ENCODE data around the gene KCNJ9.

The KCNJ9 gene

DNA sequence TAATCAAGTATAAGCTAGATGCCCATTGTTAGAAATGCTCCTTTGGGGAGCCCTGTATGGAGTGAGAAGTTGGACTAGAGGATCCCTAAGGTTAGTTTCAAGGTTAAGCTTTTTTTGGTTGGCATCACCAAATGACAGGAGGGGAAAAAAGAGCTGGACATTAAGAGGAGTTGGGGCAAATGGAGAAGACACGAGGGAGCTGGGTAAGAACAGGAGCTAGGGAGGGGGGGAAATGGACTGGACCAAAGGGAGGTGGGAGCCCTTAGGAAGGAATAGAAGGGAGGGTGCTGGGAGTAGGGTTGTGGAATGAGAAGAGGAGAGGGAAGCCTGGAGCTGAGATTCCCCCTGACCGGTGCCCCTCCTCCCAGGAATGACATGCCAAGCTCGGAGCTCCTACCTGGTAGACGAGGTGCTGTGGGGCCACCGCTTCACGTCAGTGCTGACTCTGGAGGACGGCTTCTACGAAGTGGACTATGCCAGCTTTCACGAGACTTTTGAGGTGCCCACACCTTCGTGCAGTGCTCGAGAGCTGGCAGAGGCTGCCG, 5.9 kb downstream of the KCNJ9 start:
- DNase-seq (ENCODE audit: low read depth, low spot score), result no peak

DNA sequence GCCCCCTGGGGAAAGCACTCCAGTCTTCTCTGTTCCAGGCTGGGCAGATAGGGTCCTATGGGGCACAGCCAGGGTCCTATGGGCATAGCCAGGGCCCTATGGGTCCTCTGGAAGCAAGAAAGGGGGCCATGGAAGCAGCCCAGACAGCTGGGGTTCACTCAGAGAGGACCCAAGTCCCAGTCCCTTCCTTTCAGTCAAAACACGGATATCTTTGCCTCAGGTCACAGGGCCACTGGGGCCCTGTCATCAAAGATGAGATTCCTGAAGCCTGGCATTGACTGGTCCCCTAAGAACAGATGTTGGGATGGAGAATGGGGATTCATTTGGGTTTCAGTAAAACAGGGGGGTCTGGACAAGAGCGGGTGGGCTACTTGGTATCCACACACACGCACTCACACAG, 8.5 kb downstream of the KCNJ9 start:
- DNase-seq (ENCODE audit: low read depth, low spot score), result no peak

DNA sequence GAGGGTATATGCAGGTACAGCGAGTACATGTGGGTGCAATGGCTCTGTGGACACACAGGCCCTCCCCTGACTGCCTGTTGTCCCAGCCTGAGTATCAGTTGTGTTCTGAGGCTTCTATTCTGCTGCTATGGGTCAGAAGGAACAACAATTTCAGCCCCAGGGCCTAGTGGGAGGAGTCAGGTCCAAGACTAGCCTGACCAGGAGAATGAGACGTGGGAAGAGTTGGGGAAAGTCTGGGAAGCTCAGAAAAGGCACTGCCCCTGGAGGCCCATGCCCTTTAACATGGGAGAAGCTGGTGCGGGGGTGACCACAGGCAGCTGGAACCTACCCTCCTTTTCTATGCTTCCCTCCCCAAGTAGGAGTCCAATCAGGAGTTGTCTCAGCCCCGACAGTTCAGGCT, 9.4 kb downstream of the KCNJ9 start:
- DNase-seq (ENCODE audit: low read depth, low spot score), result no peak

DNA sequence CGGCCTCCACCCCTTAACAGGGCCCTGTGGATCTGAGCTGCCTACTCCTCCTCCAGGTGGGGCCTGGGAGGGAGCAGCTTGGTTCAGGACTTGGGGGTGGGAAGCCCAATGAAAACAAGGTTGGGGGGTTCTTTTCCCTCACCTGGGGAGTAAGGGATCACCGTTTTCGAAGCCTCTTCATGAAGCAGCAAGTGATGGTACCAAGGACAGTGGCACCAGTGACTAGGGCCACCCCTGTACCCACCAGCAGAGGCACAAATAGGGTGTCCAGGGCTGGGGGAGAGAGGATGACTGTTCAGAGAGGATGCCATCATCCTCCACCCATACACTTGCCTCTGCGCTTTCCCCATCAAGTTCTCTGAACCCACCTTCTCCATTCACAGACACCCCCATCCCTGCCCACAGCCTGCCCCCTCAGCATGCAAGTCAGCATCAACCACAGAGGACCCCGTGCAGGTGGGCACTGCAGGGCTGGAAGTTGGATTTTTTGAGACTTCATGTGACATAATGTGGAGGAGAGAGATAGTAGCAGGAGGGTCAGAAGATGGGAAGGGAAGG, 10.4 kb downstream of the KCNJ9 start:
- no peak for DNase-seq (ENCODE audit: low read depth, low spot score)

DNA sequence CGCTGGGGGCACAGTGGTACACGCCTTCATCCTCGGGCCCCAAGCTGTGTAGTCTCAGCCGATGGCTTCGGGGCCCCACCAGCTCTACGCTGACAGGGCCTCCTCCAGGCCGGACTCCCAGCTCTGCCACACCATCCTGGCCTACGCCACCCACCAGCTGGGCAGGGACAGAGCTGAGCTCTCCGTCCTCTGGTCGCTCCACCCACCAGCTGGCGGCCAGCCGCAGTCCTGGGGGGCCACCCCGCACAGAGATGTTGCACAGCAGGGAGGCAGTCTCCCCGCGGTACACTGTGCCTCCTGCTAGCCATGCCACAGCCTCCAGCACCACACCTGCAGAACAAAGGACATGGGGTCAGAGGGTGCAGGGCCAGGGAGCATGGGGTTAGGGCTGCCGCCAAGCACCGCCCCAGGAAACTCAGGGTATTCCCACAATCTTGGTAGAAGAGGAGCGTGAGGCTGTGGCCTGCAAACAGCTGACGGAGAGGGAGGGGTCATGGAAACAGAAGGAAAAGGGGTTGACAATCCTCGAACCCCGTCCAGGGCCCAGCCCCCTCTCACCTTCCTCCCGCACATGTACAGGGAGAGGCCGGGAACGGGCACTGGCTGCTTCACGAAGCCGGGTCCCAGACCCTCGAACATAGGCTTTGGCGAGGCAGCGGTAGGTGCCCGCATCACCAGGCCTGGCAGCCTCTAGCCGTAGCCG, 11.2 kb downstream of the KCNJ9 start:
- no peak for DNase-seq (ENCODE audit: low read depth, low spot score)

DNA sequence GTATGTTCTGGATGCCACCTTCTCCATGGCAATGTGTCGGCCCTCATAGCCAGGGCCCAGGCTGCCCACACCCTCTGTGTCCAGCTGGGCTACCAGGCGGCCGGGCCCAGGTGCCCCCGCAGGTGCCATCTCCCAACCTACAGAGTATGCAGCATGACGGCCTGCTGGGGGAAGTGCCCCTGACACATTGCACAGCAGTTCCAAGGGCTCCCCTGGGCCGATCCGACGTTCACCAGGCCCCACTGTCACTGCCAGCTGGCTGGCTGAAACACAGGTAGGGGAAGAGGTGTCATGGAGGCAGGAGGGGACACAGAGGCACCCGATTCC, 11.7 kb downstream of the KCNJ9 start:
- no peak for DNase-seq (ENCODE audit: low read depth, low spot score)

DNA sequence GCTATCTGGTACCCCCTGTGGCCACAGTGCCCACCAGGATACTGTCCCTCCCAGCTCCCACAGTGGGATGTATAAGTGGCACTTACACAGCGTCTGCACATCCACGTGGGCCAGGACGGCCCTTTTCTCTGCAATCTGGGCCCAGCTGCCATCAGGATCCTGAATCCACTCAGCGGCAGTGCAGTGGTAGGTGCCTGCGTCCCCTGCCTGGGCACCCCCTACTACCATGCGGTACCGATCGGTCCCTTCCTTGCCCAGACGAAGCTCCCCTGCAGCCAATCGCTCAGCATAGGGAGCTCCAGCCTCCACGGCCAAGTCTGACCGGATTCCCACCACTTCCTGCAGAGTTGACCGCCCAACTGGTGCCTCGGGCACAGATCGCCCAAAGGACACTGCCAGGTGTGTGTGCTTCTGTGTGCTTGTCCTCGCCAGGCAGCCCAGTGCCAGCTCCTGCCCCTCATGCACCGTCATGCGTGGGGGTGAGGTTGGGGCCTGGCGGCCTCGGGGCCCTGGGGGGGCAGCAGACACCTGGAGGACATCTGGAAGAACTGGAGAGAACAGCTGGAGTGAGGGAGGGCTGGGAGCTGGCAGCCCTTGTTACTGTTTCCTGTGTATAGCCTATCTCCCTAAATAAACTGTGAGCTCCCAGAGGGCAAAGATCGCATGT, 12.4 kb downstream of the KCNJ9 start:
- no peak for DNase-seq (ENCODE audit: low read depth, low spot score)

DNA sequence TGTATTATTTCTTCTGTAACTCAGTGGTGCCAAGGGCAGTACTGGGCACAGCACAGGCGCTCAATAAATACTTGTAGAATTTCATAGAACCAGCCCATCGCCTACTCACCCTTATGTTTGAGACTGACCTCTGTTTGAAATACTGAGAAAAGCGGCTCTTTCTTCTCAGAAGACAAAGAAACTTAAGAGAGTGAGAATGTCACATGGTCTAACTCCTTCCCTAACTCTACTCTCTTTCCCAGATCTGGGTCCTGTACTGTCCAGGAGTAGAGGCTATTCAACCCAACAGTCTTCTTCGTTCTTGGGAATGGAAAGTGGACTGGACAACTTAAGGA, 12.9 kb downstream of the KCNJ9 start:
- DNase-seq (ENCODE audit: low read depth, low spot score), result no peak

DNA sequence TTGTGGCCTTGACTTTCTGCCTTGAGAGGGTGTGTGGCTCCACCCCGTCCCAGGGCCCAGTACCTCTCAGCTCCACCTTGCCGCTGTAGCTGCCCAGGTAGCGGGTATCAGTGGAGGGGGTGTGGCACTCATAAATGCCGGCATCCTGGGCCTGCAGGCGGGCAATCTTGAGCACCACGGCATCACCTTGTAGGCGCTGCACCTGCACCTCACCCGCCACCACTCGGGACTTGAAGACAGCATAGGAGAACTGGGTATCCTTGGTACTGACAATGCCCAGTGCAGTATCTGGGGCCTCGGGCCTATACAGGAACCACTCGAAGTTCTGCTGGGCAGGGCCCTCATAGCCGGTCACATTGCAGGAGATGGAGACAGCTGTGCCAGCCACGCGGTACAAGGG, 13.5 kb downstream of the KCNJ9 start:
- DNase-seq (ENCODE audit: low read depth, low spot score), result no peak

DNA sequence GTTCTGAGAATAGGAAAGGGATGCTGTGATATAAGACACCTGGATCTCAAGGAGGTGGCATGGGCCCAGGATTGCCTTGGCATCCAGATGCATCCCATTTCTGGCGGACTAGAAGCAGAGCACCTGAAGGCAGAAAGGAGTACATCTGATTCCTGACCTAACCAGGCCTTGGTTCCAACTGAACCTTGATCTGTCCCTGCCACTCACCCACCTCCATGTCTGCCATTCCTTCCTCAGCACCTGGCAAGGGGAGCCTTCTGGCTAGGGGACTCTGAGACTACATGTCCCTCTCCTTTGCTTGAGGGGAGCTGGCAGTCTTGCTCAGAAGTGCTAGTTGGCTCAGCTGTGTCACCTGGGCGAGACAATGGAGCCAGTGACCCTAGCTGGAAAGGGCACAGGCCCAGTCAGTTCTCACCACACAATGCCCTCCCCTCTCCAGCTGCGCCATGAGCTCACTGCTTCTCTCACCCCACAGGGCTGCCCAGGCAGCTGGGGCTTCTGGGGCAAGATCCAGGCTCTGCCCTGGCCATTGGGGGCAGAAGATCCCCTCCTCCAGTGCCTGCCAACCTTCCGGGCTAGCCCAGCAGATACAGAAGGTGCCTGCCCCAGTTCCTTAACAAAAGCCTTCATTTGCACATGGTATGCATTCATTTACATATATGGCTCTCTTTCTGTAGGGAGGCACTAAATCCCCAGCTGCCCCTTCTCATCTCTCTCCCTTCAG, 14.2 kb downstream of the KCNJ9 start:
- DNase-seq (ENCODE audit: low read depth, low spot score), result no peak

DNA sequence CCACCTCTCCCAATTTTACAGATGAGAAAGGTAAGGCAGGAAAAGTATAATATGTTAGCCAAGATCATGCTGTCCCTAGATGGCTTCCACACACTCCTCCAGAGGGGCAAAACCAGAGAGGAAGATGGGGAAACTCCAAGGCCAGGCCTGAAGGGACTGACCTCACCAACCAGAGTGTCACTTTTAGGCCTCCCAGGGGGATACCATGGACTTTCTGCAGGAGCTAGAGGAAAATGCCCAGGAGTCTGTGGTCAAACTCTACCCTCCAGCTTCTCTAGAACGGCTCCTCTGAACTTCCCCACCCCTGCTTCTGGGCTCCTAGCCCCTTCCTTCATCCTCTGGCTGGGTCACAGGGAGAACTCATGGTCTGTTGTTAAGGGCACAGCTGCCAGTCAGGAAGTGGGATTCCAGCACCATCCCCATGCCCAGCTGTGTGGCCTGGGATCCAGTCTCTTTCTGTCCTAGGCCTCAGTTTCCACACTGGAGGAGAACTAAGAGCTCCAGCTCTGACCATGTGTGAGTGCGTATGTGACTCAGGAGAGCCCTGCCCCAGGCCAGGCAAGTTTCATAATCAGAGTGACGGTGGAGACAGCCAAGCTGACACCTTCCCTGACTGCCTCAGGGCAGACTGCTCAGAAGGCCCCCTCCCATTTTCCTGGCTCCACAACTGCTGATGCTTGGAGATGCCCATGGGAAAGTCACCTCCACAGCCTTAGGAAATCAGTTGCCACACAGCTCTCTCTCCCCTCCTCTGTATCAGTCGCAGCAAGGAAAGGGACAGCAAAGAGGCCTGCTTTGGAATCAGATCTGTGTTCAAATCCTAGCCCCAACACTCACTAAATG, 15.2 kb downstream of the KCNJ9 start:
- DNase-seq (ENCODE audit: low read depth, low spot score), result no peak

DNA sequence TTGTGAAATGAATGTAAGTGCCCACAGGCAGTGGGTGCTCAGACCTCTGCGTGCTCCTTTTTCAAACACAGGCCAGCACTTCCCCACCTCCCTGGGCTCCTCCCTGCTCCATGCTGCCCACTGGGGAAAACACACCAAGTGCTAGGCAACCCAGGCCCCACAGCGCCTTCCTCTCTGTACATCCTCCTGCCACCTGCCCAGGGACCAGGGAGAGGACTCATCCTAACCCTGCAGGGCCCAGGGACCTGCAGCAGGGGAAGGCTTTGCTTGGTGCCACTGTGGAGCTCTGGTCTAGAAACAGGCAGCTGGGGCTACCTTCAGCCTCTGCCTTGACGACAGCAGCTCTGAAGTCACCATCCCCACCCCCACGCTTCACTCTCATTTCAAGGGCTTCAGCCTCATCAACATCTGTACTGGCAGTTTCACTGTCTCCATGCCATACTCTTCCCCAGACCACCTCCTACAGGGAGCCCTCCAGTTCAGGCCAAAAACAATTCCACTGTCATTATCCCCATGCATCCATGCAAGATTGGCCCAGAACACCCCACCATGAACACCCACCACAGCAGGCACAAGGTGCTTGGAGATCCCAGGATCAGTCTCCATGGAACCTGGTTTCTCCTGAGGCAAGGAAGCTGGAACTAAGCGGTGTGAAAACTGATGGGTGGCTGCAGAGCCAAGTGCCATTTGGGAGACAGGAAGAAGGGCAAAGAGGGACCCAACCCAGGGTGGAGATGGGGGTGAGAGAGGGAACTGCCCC, 16.0 kb downstream of the KCNJ9 start:
- no peak for DNase-seq (ENCODE audit: low read depth, low spot score)

DNA sequence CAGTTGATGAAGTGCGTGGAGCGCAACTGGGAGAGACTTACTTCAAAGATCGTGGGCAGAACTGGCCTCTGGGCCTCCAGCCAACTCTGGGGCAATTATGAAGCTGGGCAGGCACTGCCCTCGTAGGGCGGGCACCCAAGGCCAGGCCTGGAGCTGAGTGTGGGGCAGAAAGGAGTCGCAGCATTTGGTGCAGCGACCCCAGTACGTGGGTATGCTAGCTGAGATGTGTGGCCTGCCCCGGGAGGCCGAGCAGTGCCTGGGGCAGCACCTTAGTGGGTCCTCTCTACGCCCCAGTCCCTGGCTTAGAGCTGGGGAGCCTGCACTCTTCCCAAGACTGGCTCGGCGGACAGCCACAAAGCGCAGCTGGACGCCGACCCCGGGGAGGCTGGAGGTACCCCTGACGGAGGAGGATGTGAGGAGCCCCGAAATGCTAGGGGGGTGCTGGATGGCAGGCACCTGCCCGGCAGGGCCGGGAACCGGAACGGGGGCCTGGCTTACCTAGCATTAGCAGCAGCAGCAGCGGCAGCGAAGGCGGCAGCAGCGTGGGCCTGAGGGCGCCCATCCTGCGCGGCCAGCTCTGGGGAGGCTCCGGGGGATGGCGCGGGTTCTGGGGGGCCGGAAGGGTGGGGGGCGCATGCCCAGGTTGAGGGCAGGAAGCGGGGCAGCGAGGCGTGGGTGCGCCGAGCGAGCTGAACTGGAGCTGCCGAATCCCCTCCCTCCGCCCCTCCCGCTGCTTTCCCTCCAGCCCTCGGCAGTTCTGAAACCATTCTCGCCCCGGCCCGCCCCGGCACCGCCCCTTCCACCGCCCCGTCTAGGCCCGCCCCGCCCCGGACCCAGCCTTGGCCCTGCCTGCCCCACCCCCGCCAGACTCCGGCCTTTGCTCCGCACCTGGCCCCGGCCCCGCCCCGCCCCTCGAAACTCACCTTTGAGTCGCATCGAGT, 16.8 kb downstream of the KCNJ9 start, which contains the start of gene IGSF8:
IGSF8 (minus strand) TSS at position 709 of the 941 bp plus-strand sequence; CDS start at position 562, 147 bp downstream.
- DNase-seq (ENCODE audit: low read depth, low spot score), result no peak

DNA sequence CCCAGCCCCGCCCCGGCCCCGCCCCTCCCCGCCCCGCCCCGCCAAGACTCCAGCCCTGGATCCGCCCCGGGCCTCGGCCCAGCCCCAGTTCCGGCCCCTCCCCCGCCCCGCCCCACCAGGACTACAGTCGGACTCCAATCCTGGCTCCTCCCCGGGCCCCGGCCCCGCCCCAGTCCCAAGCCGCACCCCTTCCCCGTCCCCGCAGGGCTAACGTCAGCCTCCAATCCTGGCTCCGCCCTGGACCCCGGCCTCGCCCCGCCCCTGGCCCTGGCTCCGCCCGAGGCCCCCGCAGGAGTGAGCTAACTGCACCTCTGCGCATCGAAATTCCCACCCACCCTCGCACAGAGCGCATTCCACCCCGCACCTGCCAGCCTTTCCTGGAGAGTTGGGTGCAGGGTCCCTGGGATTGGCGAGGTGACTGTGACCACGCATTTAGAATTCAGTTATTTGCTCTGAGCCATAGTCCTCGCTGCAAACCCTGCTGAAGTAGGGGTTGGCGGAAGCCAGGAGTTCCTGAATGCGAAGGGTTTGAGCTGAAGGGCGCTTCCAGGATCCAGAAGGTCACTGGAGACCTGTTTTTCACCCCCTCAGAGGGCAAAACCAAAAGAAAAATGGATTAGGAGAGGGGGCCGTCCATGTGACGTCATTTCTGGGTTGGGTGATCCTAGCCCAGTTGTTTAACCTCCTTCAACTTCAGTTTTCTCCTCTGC, 17.7 kb downstream of the KCNJ9 start:
- DNase-seq (ENCODE audit: low read depth, low spot score), result peak; percentile 81

DNA sequence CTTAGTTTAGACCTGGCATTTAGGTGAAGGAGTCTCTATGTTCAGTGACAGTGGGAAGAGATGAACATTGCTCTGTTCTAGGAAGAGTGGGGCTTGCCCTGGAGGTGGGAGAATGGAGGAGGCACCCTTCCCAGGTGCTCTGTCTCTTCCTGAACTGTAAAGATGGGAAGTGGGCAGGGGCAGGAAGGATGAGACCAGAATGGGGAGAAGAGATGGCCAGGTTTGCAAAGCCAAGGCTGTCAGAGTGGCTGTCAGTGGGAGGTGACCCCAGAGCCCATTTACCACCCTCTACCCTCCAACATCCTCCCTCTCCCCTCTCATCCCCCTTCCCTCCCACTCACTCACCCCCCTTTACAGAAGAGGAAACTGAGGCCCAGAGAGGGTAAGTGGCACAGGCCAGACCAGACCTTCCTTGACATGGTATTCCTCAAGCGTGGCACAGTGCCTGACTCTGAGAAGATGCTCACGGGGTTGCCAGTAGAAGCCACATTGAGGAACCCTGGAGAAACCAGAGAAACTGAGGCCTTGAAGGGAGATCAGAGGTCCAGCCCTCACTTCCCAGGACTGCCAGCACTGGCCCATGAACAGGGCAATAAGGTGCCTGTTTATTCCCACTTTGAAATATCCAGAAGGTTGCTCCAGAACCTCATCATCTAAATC, 18.5 kb downstream of the KCNJ9 start:
- DNase-seq (ENCODE audit: low read depth, low spot score), result no peak

DNA sequence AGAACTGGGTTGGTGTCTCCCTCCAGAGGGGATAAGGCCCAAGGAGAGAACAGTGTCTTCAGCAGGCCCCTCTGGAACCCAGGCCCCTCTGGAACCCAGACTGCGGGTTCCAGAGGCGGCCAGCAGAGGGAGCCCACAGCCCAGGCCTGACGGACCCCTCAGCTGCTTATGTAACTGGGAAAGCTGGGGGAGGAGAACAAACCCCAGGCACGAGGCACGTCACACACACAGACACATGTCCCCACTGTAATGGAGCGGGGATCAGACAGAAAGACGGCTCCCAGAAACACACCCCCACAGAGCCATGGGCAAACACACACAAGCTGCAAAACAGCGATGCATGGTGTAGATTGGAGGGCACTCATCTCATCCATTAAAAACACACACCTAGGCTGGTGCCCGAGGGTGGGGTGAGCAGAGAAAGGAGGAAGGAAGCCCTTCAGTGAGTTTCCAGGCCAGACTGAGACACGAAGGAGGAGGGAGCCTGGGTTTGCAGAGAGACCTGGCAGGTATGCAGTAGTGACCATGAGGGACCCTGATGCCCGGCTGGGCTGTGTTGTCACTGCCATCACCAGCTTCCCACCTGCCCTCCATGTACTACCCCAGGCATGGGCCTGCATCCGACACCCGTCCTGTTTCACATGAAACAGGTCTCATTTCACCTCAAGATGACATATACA, 19.8 kb downstream of the KCNJ9 start:
- DNase-seq (ENCODE audit: low read depth, low spot score), result no peak

DNA sequence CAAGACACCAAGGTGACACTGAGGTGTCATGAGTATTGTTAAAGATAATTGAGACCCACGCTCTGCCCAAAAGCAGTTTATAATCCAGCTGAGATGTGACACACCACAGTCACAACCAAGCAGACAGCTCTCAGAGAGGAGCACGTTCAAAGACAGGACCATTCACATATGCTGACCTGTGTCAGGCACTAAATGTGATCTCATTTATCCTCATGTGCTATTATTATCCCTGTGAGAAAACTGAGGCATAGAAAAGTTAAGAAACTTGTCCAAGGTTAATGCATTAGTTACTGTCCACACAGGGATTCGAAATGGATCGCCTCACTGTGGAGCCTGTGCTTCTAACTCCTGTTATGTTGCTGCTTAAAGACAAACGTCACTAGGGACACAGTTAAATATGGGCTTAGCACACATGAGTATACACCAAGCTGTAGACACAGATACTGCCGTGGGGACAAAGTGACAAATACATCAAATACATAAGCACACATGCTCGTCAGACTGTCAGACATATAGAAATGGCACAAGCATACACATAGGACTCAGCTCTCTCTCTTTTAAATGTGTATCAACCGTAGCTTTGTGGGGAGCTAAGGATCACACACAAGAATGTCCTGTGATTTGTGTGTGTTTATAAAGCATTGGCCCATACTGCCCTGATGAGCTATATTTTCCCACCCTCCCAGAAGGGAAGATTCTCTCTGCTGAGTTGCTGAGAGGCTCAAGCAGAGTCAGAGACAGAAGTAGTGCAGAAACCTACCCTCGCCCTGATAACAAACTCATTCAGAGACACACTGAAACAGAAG, 20.6 kb downstream of the KCNJ9 start:
- DNase-seq (ENCODE audit: low read depth, low spot score), result no peak

Data from smooth muscle cell of the brain vasculature (primary cell).